Astrocyte (in vitro differentiated cells and primary cell): Measurements from ENCODE around the gene NME7.

ENCODE experiments used
- CTCF ChIP-seq: IDR thresholded peaks from 2 replicates; pipeline ENCODE4 v1.5.1; 2011; ENCODE audit warnings: low read depth, mild to moderate bottlenecking, inconsistent platforms, low read length, moderate library complexity; ENCODE audit not compliant: insufficient read depth
- EZH2 ChIP-seq: IDR thresholded peaks from 2 replicates; pipeline ENCODE4 v1.6.1; 2012; ENCODE audit warnings: mild to moderate bottlenecking, low read length, inconsistent platforms; ENCODE audit not compliant: insufficient read depth

- TF ChIP-seq CTCF, result no peak
- TF ChIP-seq EZH2, result no peak
Measured at GRCh38 chr1:169295846-169296245, 71.8 kb downstream of the NME7 start.
